Stomach (tissue), 4 donors: ENCODE measurements around the gene ATG9A.
"Not testable (repeated sequence)": the region's sequence is repeated elsewhere in the genome, so short reads cannot be mapped to it uniquely, and the experiment has no call there.

Experiments
- POLR2A ChIP-seq, 4 donors: fragments of 450-650 bp; IDR thresholded peaks; one replicate each; pipeline ENCODE4 v1.6.1; 2016; ENCODE audit warnings: antibody characterized with exemption in 4 of 4, control low read depth in 2 of 4, mild to moderate bottlenecking in 1 of 4, moderate library complexity in 1 of 4
- POLR2AphosphoS5 ChIP-seq, 3 donors: sonication (generic); formaldehyde crosslinking; IDR thresholded peaks; one replicate each; pipeline ENCODE4 v1.6.1; 2016; ENCODE audit warnings: antibody characterized with exemption in 3 of 3
- TF ChIP-seq, protein P1 (sequence below), 7 experiments: fragments of 450-650 bp in 4 of 7; fragments of 200-600 bp in 3 of 7; sonication (generic) in 3 of 7; IDR thresholded peaks; one replicate each; pipeline ENCODE4 v1.5.1; 2016 to 2019; ENCODE audit warnings: antibody characterized with exemption in 7 of 7, control low read depth in 2 of 7, mild to moderate bottlenecking in 1 of 7

DNA sequence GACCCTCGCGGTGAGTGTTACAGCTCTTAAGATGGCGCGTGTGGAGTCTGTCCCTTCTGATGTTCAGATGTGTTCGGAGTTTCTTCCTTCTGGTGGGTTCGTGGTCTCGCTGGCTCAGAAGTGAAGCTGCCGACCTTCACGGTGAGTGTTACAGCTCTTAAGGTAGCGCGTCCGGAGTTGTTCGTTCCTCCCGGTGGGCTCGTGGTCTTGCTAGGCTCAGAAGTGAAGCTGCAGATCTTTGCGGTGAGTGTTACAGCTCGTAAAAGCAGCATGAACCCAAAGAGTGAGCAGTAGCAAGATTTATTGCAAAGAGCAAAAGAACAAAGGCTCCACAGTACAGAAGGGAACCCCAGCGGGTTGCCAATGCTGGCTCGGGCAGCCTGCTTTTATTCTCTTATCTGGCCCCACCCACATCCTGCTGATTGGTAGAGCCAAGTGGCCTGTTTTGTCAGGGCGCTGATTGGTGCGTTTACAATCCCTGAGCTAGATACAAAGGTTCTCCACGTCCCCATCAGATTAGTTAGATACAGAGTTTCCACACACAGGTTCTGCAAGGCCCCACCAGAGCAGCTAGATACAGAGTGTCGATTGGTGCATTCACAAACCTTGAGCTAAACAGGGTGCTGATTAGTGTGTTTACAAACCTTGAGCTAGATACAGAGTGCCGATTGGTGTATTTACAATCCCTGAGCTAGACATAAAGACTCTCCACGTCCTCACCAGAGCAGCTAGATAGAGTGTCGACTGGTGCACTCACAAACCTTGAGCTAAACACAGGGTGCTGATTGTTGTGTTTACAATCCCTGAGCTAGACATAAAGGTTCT lies 28.7 kb downstream of the ATG9A start:
- not testable (repeated sequence) for TF ChIP-seq POLR2A, POLR2AphosphoS5 (IDR thresholded peaks at IDR 0.05)
- TF ChIP-seq, protein P1, sequence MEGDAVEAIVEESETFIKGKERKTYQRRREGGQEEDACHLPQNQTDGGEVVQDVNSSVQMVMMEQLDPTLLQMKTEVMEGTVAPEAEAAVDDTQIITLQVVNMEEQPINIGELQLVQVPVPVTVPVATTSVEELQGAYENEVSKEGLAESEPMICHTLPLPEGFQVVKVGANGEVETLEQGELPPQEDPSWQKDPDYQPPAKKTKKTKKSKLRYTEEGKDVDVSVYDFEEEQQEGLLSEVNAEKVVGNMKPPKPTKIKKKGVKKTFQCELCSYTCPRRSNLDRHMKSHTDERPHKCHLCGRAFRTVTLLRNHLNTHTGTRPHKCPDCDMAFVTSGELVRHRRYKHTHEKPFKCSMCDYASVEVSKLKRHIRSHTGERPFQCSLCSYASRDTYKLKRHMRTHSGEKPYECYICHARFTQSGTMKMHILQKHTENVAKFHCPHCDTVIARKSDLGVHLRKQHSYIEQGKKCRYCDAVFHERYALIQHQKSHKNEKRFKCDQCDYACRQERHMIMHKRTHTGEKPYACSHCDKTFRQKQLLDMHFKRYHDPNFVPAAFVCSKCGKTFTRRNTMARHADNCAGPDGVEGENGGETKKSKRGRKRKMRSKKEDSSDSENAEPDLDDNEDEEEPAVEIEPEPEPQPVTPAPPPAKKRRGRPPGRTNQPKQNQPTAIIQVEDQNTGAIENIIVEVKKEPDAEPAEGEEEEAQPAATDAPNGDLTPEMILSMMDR (IDR thresholded peaks at IDR 0.05), result not testable (repeated sequence)
